ENCODE results near the gene NRAP. TPM values are rescaled to one million over a fixed set of nuclear protein-coding genes. Genes with fewer than 3 reads are reported as not detected.

Gene NRAP
- total and polyA plus RNA-seq, 2 donors (not counting 3 experiments of a cell fraction or from before 2014, with no cell fraction given): not detected

GRCh38 chr10:113585949-113586348, 77.9 kb downstream of the NRAP start:
- H3K9me1 ChIP-seq (replicated peaks; ENCODE audit: control insufficient read depth, extremely low read depth, insufficient read depth, low read length): no peaks in the 10 kb centered on the region
- no TSS peak for BruUV-seq (replicated peaks)
- no peaks in the 10 kb centered on the region for H4K20me1 ChIP-seq (replicated peaks; ENCODE audit: control insufficient read depth, extremely low read depth, insufficient read depth, low read length)
- CTCF ChIA-PET: no interaction called here
- dilution Hi-C loops (cut with MboI; ENCODE audit: extremely low pct_ligation_motif_present, low sequenced_read_pairs) (no loop called here), intact Hi-C loops (cut with micrococcal nuclease) (no loop called here)
- H3K4me3 ChIP-seq (replicated peaks in 1 of 3; ENCODE audit: insufficient read depth in 1 of 3, low read depth in 1 of 3, low read length in 3 of 3): no peak overlapping the region
- no peak overlapping the region for H3K4me2 ChIP-seq (ENCODE audit: insufficient read depth, low read length)
- POLR2A ChIA-PET: no interaction called here
- H3K27ac ChIP-seq (ENCODE audit: insufficient read depth, low read depth, low read length): no peak overlapping the region
- no peaks in the 10 kb centered on the region for H3K9me3 ChIP-seq (replicated peaks; ENCODE audit: control insufficient read depth, insufficient read depth, low read length)
- no peaks in the 10 kb centered on the region for H3K4me1 ChIP-seq (ENCODE audit: control insufficient read depth, extremely low read depth, insufficient read depth, low read length)
- H3K27me3 ChIP-seq (ENCODE audit: control insufficient read depth in 2 of 2, insufficient read depth in 2 of 2, low read length in 2 of 2): no peaks in the 10 kb centered on the region
- no peak for TF ChIP-seq FOS (IDR thresholded peaks at IDR 0.05; ENCODE audit: borderline replicate concordance, insufficient read depth, low read length)
- no peak for TF ChIP-seq GATA2 (IDR thresholded peaks at IDR 0.05; ENCODE audit: insufficient read depth, insufficient read length, low read depth, low read length)
- TF ChIP-seq POLR2A (IDR thresholded peaks at IDR 0.05; ENCODE audit: low read depth, low read length): no peak
- no peak for TF ChIP-seq POLR2AphosphoS5 (IDR thresholded peaks at IDR 0.05; ENCODE audit: insufficient read depth, low read depth, low read length)
- no peak for TF ChIP-seq CTCF (IDR thresholded peaks at IDR 0.05; ENCODE audit: extremely low read depth in 1 of 2, insufficient read depth in 1 of 2, low read depth in 1 of 2, low read length in 2 of 2)
- no peak for TF ChIP-seq MAX (IDR thresholded peaks at IDR 0.05; ENCODE audit: insufficient read depth, insufficient read length)
- TF ChIP-seq EZH2 (IDR thresholded peaks at IDR 0.05; ENCODE audit: borderline replicate concordance, low read depth, low read length, severe bottlenecking): no peak
- TF ChIP-seq JUN (IDR thresholded peaks at IDR 0.05; ENCODE audit: borderline replicate concordance, insufficient read depth, insufficient read length, low read depth): no peak
- TF ChIP-seq MYC (IDR thresholded peaks at IDR 0.05; ENCODE audit: low read depth, low read length): no peak
- H3K36me3 ChIP-seq (ENCODE audit: control insufficient read depth in 2 of 2, extremely low read depth in 1 of 2, insufficient read depth in 2 of 2, low read length in 2 of 2): no peaks in the 10 kb centered on the region
- FAIRE-seq (no peak), DNase-seq (ENCODE audit: low read depth, low spot score) (no peak)
- no peaks in the 10 kb centered on the region for H3K79me2 ChIP-seq (ENCODE audit: control insufficient read depth, insufficient read depth, low read length)
- no peak overlapping the region for H2AFZ ChIP-seq (ENCODE audit: low read depth, low read length)
- no peak overlapping the region for H3K9ac ChIP-seq (replicated peaks; ENCODE audit: extremely low read depth, insufficient read depth, low read length)

Measured in endothelial cell of umbilical vein (primary cell).